IMR-90 (cell line): ENCODE measurements around the gene GNAI2.

Source experiments
- CEBPB ChIP-seq: IDR thresholded peaks from 2 replicates; pipeline ENCODE4 v1.6.1; 2012; ENCODE audit warnings: low read depth, low read length, improper control_type of control experiment
- CTCF ChIP-seq: conservative IDR thresholded peaks from 2 replicates; pipeline ENCODE4 v1.5.1; 2012; ENCODE audit warnings: mild to moderate bottlenecking, low read depth, low read length, improper control_type of control experiment
- MAFK ChIP-seq: IDR thresholded peaks from 2 replicates; pipeline ENCODE4 v1.6.1; 2012; ENCODE audit warnings: low read depth, low read length, improper control_type of control experiment
- MAZ ChIP-seq: IDR thresholded peaks from 2 replicates; pipeline ENCODE4 v1.6.1; 2012; ENCODE audit warnings: low read depth, mild to moderate bottlenecking, low read length, improper control_type of control experiment, moderate library complexity, borderline replicate concordance
- MXI1 ChIP-seq: IDR thresholded peaks from 2 replicates; pipeline ENCODE4 v1.6.1; 2012; ENCODE audit warnings: low read depth, mild to moderate bottlenecking, low read length, moderate library complexity, borderline replicate concordance
- POLR2A ChIP-seq: IDR thresholded peaks from 2 replicates; pipeline ENCODE4 v1.6.1; 2012; ENCODE audit warnings: mild to moderate bottlenecking, low read depth, low read length
- RCOR1 ChIP-seq: IDR thresholded peaks from 2 replicates; pipeline ENCODE4 v1.6.1; 2012; ENCODE audit warnings: mild to moderate bottlenecking, low read length, improper control_type of control experiment; ENCODE audit not compliant: insufficient replicate concordance
- SMC3 ChIP-seq: fragments of 150-350 bp; IDR thresholded peaks from 2 replicates; pipeline ENCODE4 v1.6.1; 2016; ENCODE audit warnings: low read depth, mild to moderate bottlenecking, antibody characterized with exemption, low read length, moderate library complexity
- USF2 ChIP-seq: fragments of 150-350 bp; IDR thresholded peaks from 2 replicates; pipeline ENCODE4 v1.6.1; 2017; ENCODE audit warnings: mild to moderate bottlenecking, antibody characterized with exemption, low read length, low read depth

- TF ChIP-seq MAFK = no peak
- TF ChIP-seq CTCF = no peak
- no peak for TF ChIP-seq POLR2A
- TF ChIP-seq USF2 = no peak
- TF ChIP-seq MAZ = no peak
- TF ChIP-seq RCOR1 = no peak
- no peak for TF ChIP-seq CEBPB
- TF ChIP-seq SMC3 = no peak
- TF ChIP-seq MXI1 = no peak
These were observed 20.5 kb upstream of the GNAI2 start for GRCh38 chr3:50215529-50215928.
